AG04450 (cell line): Measurements from ENCODE around the gene F2R. TPM values are rescaled to one million over a fixed set of nuclear protein-coding genes. Genes with fewer than 3 reads are reported as not detected.

Experiments used
- CTCF ChIA-PET: fragments of 300-600, 350-600 bp; formaldehyde crosslinking; extraction: SDS; loops from one replicate; lab custom pipeline; 2022; ENCODE audit warnings: antibody characterized with exemption, inconsistent platforms; lab: Charles Lee
- POLR2A ChIA-PET: fragments of 350-600 bp; formaldehyde crosslinking; extraction: SDS; loops from one replicate; lab custom pipeline; 2021; ENCODE audit warnings: antibody characterized with exemption, inconsistent platforms; lab: Yijun Ruan, JAX
- DNase-seq: peaks from one replicate; pipeline ENCODE4 v3.0.0-alpha.2; 2011; ENCODE audit warnings: low read depth, low spot score
- H3K27ac ChIP-seq: one replicate; pipeline ENCODE4 v1.5.1; 2012; ENCODE audit warnings: low read depth, low read length, control low read depth
- H3K27me3 ChIP-seq: one replicate; pipeline ENCODE4 v1.6.0; 2012; ENCODE audit warnings: low read length; ENCODE audit not compliant: control insufficient read depth, insufficient read depth
- H3K4me3 ChIP-seq: 2 replicates; pipeline ENCODE4 v1.5.1; 2011; ENCODE audit warnings: mild to moderate bottlenecking, low read depth, low read length, control low read depth
- H3K9me3 ChIP-seq: 2 replicates; pipeline ENCODE4 v1.5.1; 2012; ENCODE audit warnings: low read length; ENCODE audit not compliant: control insufficient read depth, insufficient read depth
- CTCF ChIP-seq: IDR thresholded peaks from 2 replicates; pipeline ENCODE4 v1.5.1; 2011; ENCODE audit warnings: low read depth, low read length, control low read depth, inconsistent platforms
- polyA plus RNA-seq: library from polyadenylated mRNA; depleted of rRNA; stranded (reverse); fragments of >200 nt; gene quantifications from 2 replicates; pipeline ENCODE4 v1.2.3, GENCODE V29; 2011

The F2R gene
- polyA plus RNA-seq, 1 experiment: 324 TPM

- no peak for DNase-seq
- Histone ChIP-seq H3K4me3 (no peak overlapping the region), H3K27ac (no peak overlapping the region), H3K9me3 (no peaks in the 10 kb centered on the region), H3K27me3 (no peaks in the 10 kb centered on the region)
- CTCF ChIA-PET: no interaction called here
- no peak for TF ChIP-seq CTCF
- POLR2A ChIA-PET: interaction anchor here (0.7 kb wide), 1 partner anchor 24 kb away, joined by 5 read pairs; no protein-coding TSS in a partner anchor
These were observed 19.7 kb upstream of the F2R start for GRCh38 chr5:76696251-76696650.

- no peak for DNase-seq
- Histone ChIP-seq H3K27ac (no peak overlapping the region), H3K4me3 (no peak overlapping the region), H3K9me3 (no peaks in the 10 kb centered on the region), H3K27me3 (no peaks in the 10 kb centered on the region)
- POLR2A ChIA-PET: no interaction called here
- TF ChIP-seq CTCF: no peak
- CTCF ChIA-PET: interaction anchor here (1.1 kb wide), 1 partner anchor 77 kb away, joined by 6 read pairs; no protein-coding TSS in a partner anchor
These were observed 18.3 kb upstream of the F2R start for GRCh38 chr5:76697670-76698069.

GRCh38 chr5:76700571-76700970 lies 15.4 kb upstream of the F2R start:
- Histone ChIP-seq H3K9me3 (no peaks in the 10 kb centered on the region), H3K27me3 (no peaks in the 10 kb centered on the region), H3K4me3 (no peak overlapping the region), H3K27ac (no peak overlapping the region)
- no peak for TF ChIP-seq CTCF
- POLR2A ChIA-PET: interaction anchor here (2.7 kb wide), 1 partner anchor 11 kb away, joined by 15 read pairs; no protein-coding TSS in a partner anchor
- no peak for DNase-seq
- CTCF ChIA-PET: no interaction called here

GRCh38 chr5:76701298-76701697 lies 14.6 kb upstream of the F2R start:
- no peaks in the 10 kb centered on the region for H3K9me3 ChIP-seq
- no peak for TF ChIP-seq CTCF
- H3K27me3 ChIP-seq: no peaks in the 10 kb centered on the region
- no peak overlapping the region for H3K4me3 ChIP-seq
- POLR2A ChIA-PET: interaction anchor here (2.7 kb wide), 1 partner anchor 11 kb away, joined by 15 read pairs; no protein-coding TSS in a partner anchor
- peak; percentile 24 for DNase-seq
- CTCF ChIA-PET: interaction anchor here (1.8 kb wide), 1 partner anchor 73 kb away, joined by 10 read pairs; no protein-coding TSS in a partner anchor
- H3K27ac ChIP-seq: no peak overlapping the region

- Histone ChIP-seq H3K4me3 (no peak overlapping the region), H3K9me3 (no peaks in the 10 kb centered on the region), H3K27me3 (no peaks in the 10 kb centered on the region), H3K27ac (no peak overlapping the region)
- no peak for DNase-seq
- CTCF ChIA-PET: interaction anchor here (2.4 kb wide), 1 partner anchor 11 kb away, joined by 11 read pairs; no protein-coding TSS in a partner anchor
- POLR2A ChIA-PET: no interaction called here
- no peak for TF ChIP-seq CTCF
These were observed 12.2 kb upstream of the F2R start for GRCh38 chr5:76703707-76704106.
